NCI-H2227 (cell line): ENCODE measurements around the gene MTHFD1L.

Experiments used
- DNase-seq: peaks from one replicate; lab custom pipeline; 2025; ENCODE audit not compliant: unreplicated experiment; lab: John Stamatoyannopoulos, UW

Gene MTHFD1L

DNA sequence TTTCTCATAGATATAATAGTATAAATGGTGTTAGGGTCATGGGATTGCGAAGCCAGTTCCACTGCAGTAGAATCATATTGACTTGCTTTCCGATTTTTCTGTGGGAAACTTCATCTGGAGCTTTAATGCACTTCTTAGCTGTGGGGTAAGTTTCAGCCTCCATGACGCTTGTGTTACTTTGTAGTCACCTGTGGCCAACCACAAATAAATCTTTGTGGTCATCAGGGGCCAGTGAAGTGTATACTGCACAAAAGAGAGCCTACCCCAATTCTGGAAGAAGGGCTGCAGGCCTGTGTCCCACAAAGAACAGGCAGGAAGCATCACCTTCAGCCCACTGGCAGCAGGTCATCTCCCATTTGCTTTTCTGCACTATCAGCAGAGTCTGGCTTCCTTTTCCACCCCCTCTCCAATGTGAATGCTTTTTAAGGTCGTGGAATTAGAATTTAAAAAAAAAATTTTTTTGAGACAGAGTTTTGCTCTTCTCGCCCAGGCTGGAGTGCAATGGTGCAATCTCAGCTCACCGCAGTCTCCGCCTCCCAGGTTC, 32.0 kb downstream of the MTHFD1L start:
- no peak for DNase-seq

DNA sequence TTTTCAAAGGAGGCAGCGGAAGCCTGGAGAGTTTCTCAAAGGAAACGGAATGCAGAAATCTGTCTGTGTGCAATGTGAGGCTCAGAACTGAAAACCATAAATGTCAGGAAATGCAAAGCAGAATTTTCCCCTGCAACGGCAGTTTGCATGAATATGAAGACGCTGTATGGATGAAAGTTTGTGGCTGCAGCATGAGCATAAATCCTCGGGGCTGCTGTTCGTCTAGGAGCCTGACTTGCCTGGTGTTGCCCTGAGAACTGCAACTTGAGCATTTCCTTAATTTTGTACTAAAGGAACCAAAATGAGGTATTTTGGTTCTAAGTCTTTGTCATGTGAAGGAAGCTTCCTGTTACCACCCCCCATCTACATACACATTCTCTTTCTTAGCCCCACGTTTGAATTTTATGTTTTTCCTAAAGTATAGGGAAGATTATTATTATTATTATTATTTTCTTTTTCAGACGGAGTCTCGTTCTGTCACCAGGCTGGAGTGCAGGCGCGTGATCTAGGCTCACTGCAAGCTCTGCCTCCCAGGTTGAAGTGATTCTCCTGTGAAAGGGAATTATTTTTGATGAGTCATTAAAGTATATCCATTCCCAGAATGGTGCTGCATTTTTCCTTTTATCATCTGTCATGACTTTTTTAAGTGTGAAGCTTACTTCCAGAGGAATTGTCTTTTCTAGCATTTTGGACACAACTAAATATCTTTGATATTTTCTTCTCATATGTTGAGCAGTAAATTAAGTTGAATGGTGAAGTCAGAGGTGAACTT, 33.1 kb downstream of the MTHFD1L start:
- no peak for DNase-seq

DNA sequence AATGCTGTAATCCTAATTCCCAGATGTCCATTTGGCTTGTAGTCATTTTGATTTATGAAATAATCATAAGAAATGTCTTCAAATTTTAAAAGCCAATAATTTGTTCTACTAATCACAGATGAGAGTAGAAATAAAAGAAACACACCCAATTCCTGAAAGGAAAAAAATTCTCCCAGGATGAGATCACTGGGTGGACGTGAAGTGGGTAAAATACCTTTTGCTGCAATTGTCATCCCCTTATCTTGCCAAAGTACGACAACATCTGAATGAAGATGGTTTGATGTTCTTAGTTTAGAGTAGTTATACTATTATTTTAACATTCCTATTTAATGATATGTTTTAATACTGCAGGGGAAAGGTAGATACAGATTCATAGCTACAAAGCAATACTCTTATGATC, 33.7 kb downstream of the MTHFD1L start:
- DNase-seq: no peak

- DNase-seq: no peak
Measured at GRCh38 chr6:150900049-150900448, 34.5 kb downstream of the MTHFD1L start.

DNA sequence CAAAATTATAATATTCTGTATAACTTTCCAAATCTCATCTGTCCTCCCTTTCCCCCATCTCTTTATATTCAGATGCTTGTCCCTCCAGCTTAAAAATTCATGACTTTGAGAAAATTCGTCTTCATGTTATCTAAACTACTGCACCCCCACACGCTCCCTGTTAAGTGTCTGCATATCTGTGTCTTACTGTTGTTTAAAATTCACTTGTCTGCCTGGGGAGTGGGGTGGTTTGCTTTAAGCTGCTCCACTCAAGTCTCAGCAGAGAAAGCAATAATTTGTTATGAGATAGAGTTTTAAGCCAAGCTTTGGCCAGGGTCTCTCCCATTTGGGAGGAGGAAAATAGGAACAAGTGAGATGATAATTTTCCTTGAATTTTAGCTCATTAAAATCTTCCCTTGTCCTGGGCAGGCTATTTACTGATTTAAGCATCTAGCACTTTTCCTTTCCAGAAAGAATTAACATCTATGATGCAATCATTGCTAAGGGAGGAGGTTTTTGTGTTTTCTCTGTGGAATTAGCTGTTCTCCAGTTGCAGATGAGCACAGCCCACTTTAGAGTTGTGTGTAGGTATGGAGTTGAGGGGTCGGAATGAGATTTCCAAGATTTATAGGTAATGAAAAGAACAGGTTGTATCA, 36.8 kb downstream of the MTHFD1L start:
- DNase-seq: no peak

GRCh38 chr6:150905769-150906168, 40.3 kb downstream of the MTHFD1L start:
- DNase-seq: no peak

GRCh38 chr6:150906641-150907326, 41.3 kb downstream of the MTHFD1L start:
- no peak for DNase-seq

DNA sequence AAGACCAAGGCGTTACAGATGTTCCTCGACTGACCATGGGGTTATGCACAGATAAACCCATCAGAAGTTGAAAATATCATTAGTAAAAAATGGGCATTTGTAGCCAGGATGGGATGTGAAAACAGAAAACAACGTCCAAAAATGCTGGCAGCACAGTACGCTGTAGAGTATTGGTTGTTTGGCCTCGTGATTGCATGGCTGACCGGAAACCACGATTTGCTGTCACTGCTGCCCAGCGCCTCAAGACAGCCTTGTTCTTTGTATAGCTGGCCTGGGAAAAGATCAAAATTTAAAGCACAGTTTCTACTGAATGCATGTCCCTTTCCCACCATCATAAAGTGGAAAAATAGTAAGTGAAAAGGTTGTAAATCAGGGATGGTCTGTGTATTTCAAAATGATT, 41.9 kb downstream of the MTHFD1L start:
- no peak for DNase-seq

- no peak for DNase-seq
Measured at GRCh38 chr6:150908901-150909300, 43.4 kb downstream of the MTHFD1L start.

DNA sequence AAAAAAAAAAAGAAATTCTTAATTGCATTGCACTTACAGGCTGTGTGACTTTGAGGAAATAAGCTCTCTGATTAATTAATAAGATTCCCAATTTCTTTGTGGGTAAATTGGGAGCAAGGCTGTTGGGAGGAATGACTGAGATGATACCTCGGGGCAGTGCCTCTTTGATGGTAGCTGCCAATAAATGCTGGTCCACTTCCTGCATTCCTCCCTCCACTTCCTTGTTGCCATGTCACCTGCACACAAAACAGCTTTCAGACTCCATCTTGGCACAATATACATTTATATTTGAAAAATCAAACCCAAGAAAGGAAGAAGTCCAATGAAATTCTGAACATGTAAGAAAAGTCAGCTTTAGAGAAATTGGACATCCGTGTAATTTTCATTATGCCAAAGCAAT, 45.1 kb downstream of the MTHFD1L start:
- DNase-seq: no peak

- DNase-seq: no peak
Measured at GRCh38 chr6:150914372-150914771, 48.9 kb downstream of the MTHFD1L start.

DNA sequence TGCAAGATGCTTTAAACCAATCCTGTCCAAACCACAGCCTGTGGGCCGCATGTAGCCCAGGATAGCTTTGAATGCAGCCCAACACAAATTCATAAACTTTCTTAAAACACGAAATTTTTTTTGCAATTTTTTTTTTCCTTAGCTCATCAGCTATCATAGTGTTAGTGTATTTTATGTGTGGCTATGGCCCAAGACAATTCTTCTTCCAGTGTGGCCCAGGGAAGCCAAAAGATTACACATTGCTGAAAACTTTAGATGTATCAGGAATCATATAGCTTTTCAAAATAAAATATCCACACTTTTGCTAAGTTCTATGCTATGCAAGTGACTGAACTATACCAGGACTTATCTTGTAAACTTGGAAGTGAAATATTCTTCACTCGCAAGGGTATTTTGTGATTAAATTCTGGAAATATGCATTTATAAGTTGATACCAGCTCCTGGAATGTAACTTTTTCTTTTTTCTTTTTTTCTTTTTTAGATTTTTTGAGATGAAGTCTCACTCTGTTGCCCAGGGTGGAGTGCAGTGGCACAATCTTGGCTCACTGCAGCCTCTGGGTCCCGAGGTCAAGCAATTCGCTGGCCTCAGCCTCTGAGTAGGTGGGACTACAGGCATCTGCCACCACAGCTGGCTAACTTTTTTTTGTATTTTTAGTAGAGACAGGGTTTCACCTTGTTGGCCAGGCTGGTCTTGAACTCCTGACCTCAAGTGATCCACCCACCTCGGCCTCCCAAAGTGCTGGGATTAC, 49.8 kb downstream of the MTHFD1L start:
- DNase-seq: no peak

DNA sequence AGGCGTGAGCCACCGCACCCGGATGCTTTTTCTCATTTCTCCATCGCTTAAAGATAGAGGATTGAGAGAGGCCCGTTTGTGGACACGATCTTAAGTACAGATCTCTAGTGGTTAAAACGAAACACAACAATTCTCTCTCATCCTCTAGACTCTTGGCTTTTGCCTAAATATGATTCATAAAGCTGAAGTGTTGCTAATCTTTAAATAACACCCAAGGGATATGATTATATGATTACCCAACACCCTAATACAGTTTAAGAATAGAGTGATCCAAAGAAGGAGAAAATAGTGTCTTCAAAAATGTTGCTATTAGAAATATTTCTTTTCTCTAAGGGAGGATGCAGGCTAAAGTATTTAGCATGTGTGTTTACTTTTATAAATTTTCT, 50.4 kb downstream of the MTHFD1L start:
- DNase-seq: no peak

DNA sequence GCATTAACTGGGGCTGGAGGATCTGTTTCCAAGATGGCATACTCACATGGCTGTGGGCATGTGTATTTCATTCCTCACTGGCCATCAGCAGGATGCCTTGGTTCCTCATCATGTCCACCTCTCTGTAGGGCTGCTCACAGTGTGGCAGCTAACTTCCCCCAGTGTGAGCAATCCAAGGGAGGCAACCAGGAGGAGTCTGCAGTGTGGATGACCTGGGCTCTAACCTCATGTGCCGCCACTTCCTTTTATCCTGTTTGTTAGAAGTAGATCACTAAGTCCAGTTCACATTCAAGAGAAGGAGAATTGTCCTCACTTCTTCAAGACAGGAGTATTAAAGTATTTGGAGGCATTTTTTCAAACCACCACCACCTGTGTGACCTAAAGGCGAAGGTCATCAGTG, 54.4 kb downstream of the MTHFD1L start:
- DNase-seq: no peak

DNA sequence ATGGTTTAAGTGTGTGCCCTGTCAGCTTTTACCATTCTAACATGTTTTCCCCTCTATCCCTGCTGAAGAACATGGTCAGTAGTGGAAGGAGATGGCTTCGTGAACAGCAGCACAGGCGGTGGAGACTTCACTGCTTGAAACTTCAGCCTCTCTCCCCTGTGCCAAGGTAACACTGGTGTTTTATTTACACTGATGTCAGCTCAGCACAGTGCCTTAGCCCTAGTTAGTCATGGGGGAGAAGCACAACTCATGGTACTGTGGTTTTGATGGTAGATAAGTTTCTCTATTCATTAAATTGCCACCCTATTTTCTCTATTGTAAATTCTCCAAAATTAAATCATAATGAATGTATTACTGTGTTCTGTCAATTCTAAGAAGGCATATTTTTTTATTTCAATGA, 56.6 kb downstream of the MTHFD1L start:
- DNase-seq: no peak

DNA sequence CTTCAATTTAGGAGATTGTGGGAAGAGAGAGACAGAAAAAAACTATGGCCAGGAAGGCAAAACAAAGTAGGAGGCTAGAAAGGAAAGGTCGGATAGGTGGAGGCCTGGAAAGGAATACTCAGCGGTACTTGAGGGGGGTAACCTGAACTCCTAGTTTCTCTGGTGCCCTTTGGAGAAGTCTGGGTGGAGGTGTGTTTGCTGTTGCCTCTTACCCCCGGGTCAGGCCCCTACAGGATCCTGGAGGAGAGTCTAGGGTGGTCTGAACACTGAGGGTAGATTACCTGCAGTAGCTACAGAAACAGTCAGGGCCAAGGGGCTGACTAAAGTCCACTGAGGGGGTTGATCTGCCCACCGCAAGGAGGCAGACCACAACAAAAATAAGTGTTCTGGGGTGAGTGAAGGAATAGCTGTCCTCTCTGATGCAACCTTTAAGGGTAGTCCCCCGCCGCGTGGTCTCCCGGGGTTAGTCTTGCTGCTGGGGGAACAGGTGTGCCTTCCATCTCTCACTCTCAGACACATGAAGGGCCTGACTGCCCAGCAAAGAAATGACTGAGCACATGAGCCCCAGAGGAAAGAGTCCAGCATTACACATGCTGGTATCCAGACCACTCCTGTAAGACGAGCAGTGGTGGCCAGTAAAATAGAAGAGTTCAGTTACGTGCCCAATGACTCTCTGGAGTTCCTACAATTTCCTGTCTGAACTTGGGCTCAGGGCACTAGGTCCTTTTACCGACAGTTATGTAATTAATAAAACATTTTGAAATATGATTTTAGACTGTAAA, 59.5 kb downstream of the MTHFD1L start:
- no peak for DNase-seq

GRCh38 chr6:150925590-150925928, 60.1 kb downstream of the MTHFD1L start:
- no peak for DNase-seq

- DNase-seq: no peak
Measured at GRCh38 chr6:150925976-150926375, 60.5 kb downstream of the MTHFD1L start.

GRCh38 chr6:150928882-150929281, 63.4 kb downstream of the MTHFD1L start:
- no peak for DNase-seq

DNA sequence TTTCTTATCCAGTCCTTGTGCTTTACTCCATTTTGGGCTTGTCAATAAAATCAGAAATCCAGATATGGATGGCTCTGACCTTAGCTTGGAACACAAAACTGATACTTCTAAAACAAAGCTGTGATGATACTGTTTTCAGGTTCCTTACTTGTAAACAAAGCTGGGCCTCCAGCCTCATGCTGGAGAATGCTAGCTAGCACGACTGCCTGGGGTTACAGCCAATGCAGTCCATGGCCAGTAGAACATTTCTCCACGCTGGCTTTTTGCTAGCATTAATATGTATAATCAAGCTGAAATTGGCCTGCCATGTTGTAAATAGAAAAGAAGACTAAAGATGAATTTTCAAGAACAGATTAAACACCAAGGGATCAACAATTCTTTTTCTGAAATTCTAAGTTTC, 63.9 kb downstream of the MTHFD1L start:
- no peak for DNase-seq

DNA sequence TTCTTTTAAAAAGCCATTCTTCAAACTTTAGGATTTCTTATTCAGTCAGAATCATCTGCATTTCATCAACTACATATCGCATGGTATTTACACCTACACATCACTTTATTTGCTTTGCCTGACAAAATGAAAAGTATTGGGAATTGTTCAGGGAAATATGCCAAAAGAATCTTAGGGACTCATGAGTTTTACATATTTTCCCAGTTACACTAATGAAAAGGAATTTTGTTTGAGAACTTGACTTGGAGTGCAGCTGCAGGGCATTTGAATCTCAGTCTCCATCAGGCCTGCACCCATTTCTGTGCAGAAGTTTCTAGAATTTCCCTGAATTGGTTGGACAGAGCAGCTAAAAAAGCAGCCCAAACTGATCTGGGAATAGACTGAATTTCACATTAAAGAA, 65.3 kb downstream of the MTHFD1L start:
- DNase-seq: no peak
